Keratinocyte (primary cell): ENCODE results near the gene ZNF335. TPM values are rescaled to one million over a fixed set of nuclear protein-coding genes. Genes with fewer than 3 reads are reported as not detected.
"Not testable (repeated sequence)": the region's sequence is repeated elsewhere in the genome, so short reads cannot be mapped to it uniquely, and the experiment has no call there.

Experiments used
- DNase-seq: peaks from one replicate; pipeline ENCODE4 v3.0.0-alpha.2; 2011; ENCODE audit warnings: low read depth, missing footprints, low spot score
- FAIRE-seq: peaks from 2 replicates; lab custom pipeline; 2011; peaks lifted over from hg19 to GRCh38; lab: Jason Lieb, UNC
- H2AFZ ChIP-seq: 2 replicates; pipeline ENCODE4 v1.6.0; 2012; ENCODE audit warnings: low read length, control low read depth, inconsistent platforms; ENCODE audit not compliant: control insufficient read depth
- H3K27ac ChIP-seq: 2 replicates; pipeline ENCODE4 v1.5.1; 2011; ENCODE audit warnings: low read length; ENCODE audit not compliant: control insufficient read depth, insufficient read depth
- H3K27me3 ChIP-seq: 3 replicates; pipeline ENCODE4 v1.6.0; 2011; ENCODE audit warnings: low read length; ENCODE audit not compliant: control insufficient read depth, insufficient read depth; ENCODE audit errors: extremely low read depth
- H3K36me3 ChIP-seq, 2 experiments: 2 replicates in 1 of 2; 3 replicates in 1 of 2; pipeline ENCODE4 v1.5.1; 2011; ENCODE audit warnings: low read length in 2 of 2, mild to moderate bottlenecking in 1 of 2; ENCODE audit not compliant: control insufficient read depth in 2 of 2, insufficient read depth in 2 of 2; ENCODE audit errors: extremely low read depth in 1 of 2
- H3K4me1 ChIP-seq: 3 replicates; pipeline ENCODE4 v1.5.1; 2011; ENCODE audit warnings: low read length; ENCODE audit not compliant: control insufficient read depth, insufficient read depth; ENCODE audit errors: extremely low read depth
- H3K4me2 ChIP-seq: 3 replicates; pipeline ENCODE4 v1.6.0; 2011; ENCODE audit warnings: low read depth, low read length; ENCODE audit not compliant: control insufficient read depth, insufficient read depth; ENCODE audit errors: extremely low read depth
- H3K4me3 ChIP-seq, 3 experiments: fragments of 200-600 bp in 1 of 3; sonication (generic) in 1 of 3; 2 replicates in 2 of 3; 3 replicates in 1 of 3; pipeline ENCODE4 v1.5.1; 2011 to 2016; ENCODE audit warnings: low read length in 3 of 3, mild to moderate bottlenecking in 3 of 3, control low read depth in 2 of 3, inconsistent platforms in 1 of 3, low read depth in 1 of 3, mixed read lengths in 1 of 3, mixed run types in 1 of 3, moderate library complexity in 1 of 3; ENCODE audit not compliant: control insufficient read depth in 2 of 3, insufficient read depth in 2 of 3; ENCODE audit errors: extremely low read depth in 1 of 3
- H3K79me2 ChIP-seq: 2 replicates; pipeline ENCODE4 v1.6.0; 2012; ENCODE audit warnings: low read length; ENCODE audit not compliant: control insufficient read depth, insufficient read depth
- H3K9ac ChIP-seq: 3 replicates; pipeline ENCODE4 v1.6.0; 2011; ENCODE audit warnings: low read length; ENCODE audit not compliant: control insufficient read depth, insufficient read depth; ENCODE audit errors: extremely low read depth
- H3K9me1 ChIP-seq: 3 replicates; pipeline ENCODE4 v1.6.0; 2011; ENCODE audit warnings: low read length; ENCODE audit not compliant: control insufficient read depth, insufficient read depth; ENCODE audit errors: extremely low read depth
- H3K9me3 ChIP-seq: 2 replicates; pipeline ENCODE4 v1.5.1; 2012; ENCODE audit warnings: low read depth, low read length; ENCODE audit not compliant: control insufficient read depth
- H4K20me1 ChIP-seq: 3 replicates; pipeline ENCODE4 v1.6.0; 2011; ENCODE audit warnings: low read length; ENCODE audit not compliant: control insufficient read depth, insufficient read depth; ENCODE audit errors: extremely low read depth
- CTCF ChIP-seq, 3 experiments: IDR thresholded peaks in 1 of 3; conservative IDR thresholded peaks in 1 of 3; optimal IDR thresholded peaks in 1 of 3; 2 replicates in 2 of 3; 3 replicates in 1 of 3; pipeline versions ENCODE3 to v1.5.1; 2011; ENCODE audit warnings: low read length in 3 of 3, mild to moderate bottlenecking in 3 of 3, moderate library complexity in 2 of 3, control low read depth in 1 of 3, inconsistent platforms in 1 of 3; ENCODE audit not compliant: insufficient read depth in 2 of 3; ENCODE audit errors: extremely low read depth in 1 of 3
- EZH2 ChIP-seq: IDR thresholded peaks from one replicate; pipeline ENCODE4 v1.6.1; 2012; ENCODE audit warnings: inconsistent platforms, mild to moderate bottlenecking, low read length, moderate library complexity
- dilution Hi-C: fragments of 300-500 bp; cut with MboI; formaldehyde crosslinking; loops from one replicate; pipeline ENCODE4 v1.7.0; 2020; ENCODE audit warnings: low sequenced_read_pairs; ENCODE audit not compliant: extremely low pct_ligation_motif_present
- polyA plus RNA-seq, 5 experiments: library from polyadenylated mRNA; depleted of rRNA in 3 of 5; stranded (reverse) in 3 of 5; stranded (forward) in 1 of 5; unstranded in 1 of 5; fragments of >200 nt; gene quantifications; 1 replicate in 1 of 5; 2 replicates in 3 of 5; 3 replicates in 1 of 5; pipeline versions ENCODE4 v1.2.1 to v1.2.3, GENCODE V29; 2011 to 2012; ENCODE audit warnings: missing spikeins in 2 of 5, low read depth in 1 of 5, low replicate concordance in 1 of 5

The ZNF335 gene
- polyA plus RNA-seq, 1 donor (not counting 4 experiments of a cell fraction or from before 2014, with no cell fraction given) = 5.8 TPM

DNA sequence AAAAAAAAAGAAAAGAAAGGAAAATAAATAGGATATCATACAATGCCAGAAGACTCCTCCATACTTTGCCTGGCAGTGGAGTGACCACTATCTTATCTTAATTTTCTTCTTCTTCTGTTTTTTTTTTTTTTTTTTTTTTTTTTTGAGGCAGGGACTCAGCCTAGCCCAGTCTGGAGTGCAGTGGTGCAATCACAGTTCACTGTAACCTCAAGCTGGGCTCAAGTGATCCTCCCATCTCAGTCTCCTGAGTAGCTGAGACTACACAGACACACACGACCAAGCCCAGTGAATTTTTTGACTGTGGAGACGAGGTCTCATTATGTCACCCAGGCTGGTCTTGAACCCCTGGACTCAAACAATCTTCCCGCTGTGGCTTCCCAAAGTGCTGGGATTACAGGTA, 19.6 kb upstream of the ZNF335 start:
- H3K9me3 ChIP-seq = no peaks in the 10 kb centered on the region
- FAIRE-seq (no peak), DNase-seq (no peak)
- H3K4me1 ChIP-seq = peaks cover 22% of the 10 kb centered on the region
- H3K79me2 ChIP-seq = no peaks in the 10 kb centered on the region
- no peaks in the 10 kb centered on the region for H3K36me3 ChIP-seq
- no peak overlapping the region for H3K4me2 ChIP-seq
- no peak for TF ChIP-seq CTCF (optimal IDR thresholded peaks at IDR 0.05 in 1 of 3, IDR thresholded peaks at IDR 0.05 in 1 of 3, conservative IDR thresholded peaks at IDR 0.05 in 1 of 3; ENCODE audit: extremely low read depth in 1 of 3, insufficient read depth in 2 of 3, low read length in 3 of 3)
- TF ChIP-seq EZH2 = no peak
- H3K9me1 ChIP-seq = no peaks in the 10 kb centered on the region
- H4K20me1 ChIP-seq = no peaks in the 10 kb centered on the region
- H3K27ac ChIP-seq = no peak overlapping the region
- no peak overlapping the region for H2AFZ ChIP-seq
- H3K27me3 ChIP-seq = no peaks in the 10 kb centered on the region
- no peak overlapping the region for H3K4me3 ChIP-seq
- dilution Hi-C loops = no loop called here
- H3K9ac ChIP-seq = no peak overlapping the region

DNA sequence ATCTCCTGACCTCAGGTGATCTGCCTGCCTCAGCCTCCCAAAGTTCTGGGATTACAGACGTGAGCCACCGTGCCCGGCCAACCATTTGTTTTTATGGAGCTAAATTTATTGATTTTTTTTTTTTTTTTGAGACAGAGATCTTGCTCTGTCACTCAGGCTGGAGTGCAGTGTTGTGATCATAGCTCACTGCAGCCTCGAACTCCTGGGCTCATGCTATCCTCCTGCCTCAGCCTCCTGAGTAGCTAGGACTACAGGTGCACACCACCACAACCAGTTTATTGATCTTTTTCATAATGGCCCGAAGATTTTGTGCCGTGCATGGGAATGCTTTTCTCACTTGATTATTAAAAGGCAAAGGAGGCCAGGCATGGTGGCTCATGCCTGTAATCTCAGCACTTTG, 16.8 kb upstream of the ZNF335 start:
- H3K4me2 ChIP-seq, dilution Hi-C loops, H3K9me1 ChIP-seq, H4K20me1 ChIP-seq, H3K79me2 ChIP-seq, H3K36me3 ChIP-seq, H3K9me3 ChIP-seq, H3K9ac ChIP-seq, DNase-seq, H3K4me3 ChIP-seq, H3K27ac ChIP-seq, H2AFZ ChIP-seq, FAIRE-seq, H3K4me1 ChIP-seq, H3K27me3 ChIP-seq: not testable (repeated sequence)

GRCh38 chr20:45987108-45987780, 15.2 kb upstream of the ZNF335 start:
- Histone ChIP-seq H3K9ac (no peak overlapping the region), H3K9me3 (no peaks in the 10 kb centered on the region), H4K20me1 (no peaks in the 10 kb centered on the region), H3K36me3 (no peaks in the 10 kb centered on the region), H3K27me3 (no peaks in the 10 kb centered on the region), H3K27ac (no peak overlapping the region), H3K4me1 (no peaks in the 10 kb centered on the region), H2AFZ (no peak overlapping the region), H3K9me1 (no peaks in the 10 kb centered on the region), H3K4me3 (no peak overlapping the region), H3K4me2 (no peak overlapping the region), H3K79me2 (no peaks in the 10 kb centered on the region)
- FAIRE-seq (no peak), DNase-seq (no peak)
- dilution Hi-C loops = no loop called here
- TF ChIP-seq CTCF (optimal IDR thresholded peaks at IDR 0.05 in 1 of 3, IDR thresholded peaks at IDR 0.05 in 1 of 3, conservative IDR thresholded peaks at IDR 0.05 in 1 of 3; ENCODE audit: extremely low read depth in 1 of 3, insufficient read depth in 2 of 3, low read length in 3 of 3) (peak; percentile 81 to 97 (median 96)), EZH2 (no peak)
